ENCODE measurements around the gene ANKRD11. TPM values are rescaled to one million over a fixed set of nuclear protein-coding genes. Genes with fewer than 3 reads are reported as not detected.

The ANKRD11 gene
- total and polyA plus RNA-seq, 8 donors = 90.7 to 123 (median 98.4) TPM

GRCh38 chr16:89370601-89371000 lies 119.8 kb downstream of the ANKRD11 start:
- H3K27me3 ChIP-seq = no peaks in the 10 kb centered on the region
- H3K27ac ChIP-seq = no peak overlapping the region
- DNase-seq = peak in 1 of 4 donors; percentile 73
- ATAC-seq = no peak
- TF ChIP-seq CTCF (IDR thresholded peaks at IDR 0.05) = no peak
- peaks cover 0 to 7% of the 10 kb centered on the region in 2 donors for H3K36me3 ChIP-seq
- H3K4me3 ChIP-seq = no peak overlapping the region
- intact Hi-C loops (cut with DNase I) = no loop called here
- H3K4me1 ChIP-seq = peaks cover 6 to 39% of the 10 kb centered on the region in 2 donors
- no peaks in the 10 kb centered on the region for H3K9me3 ChIP-seq

- intact Hi-C loops (cut with DNase I) = no loop called here
- TF ChIP-seq CTCF (IDR thresholded peaks at IDR 0.05) = no peak
- peaks cover 6 to 40% of the 10 kb centered on the region in 2 donors for H3K4me1 ChIP-seq
- H3K27ac ChIP-seq = no peak overlapping the region
- peak in 1 of 4 donors; percentile 62 for DNase-seq
- no peaks in the 10 kb centered on the region for H3K9me3 ChIP-seq
- no peaks in the 10 kb centered on the region for H3K27me3 ChIP-seq
- no peak overlapping the region for H3K4me3 ChIP-seq
- ATAC-seq = peak; percentile 18
- peaks cover 0 to 7% of the 10 kb centered on the region in 2 donors for H3K36me3 ChIP-seq
These were observed 120.3 kb downstream of the ANKRD11 start for GRCh38 chr16:89370081-89370511.

GRCh38 chr16:89369266-89369895 lies 121.0 kb downstream of the ANKRD11 start:
- Histone ChIP-seq H3K4me1 (peaks cover 11 to 40% of the 10 kb centered on the region in 2 donors), H3K27me3 (no peaks in the 10 kb centered on the region), H3K27ac (no peak overlapping the region), H3K9me3 (no peaks in the 10 kb centered on the region), H3K36me3 (peaks cover 0 to 7% of the 10 kb centered on the region in 2 donors), H3K4me3 (no peak overlapping the region)
- ATAC-seq (no peak), DNase-seq (no peak)
- TF ChIP-seq CTCF (IDR thresholded peaks at IDR 0.05) = no peak
- intact Hi-C loops (cut with DNase I) = no loop called here

- Histone ChIP-seq H3K27me3 (no peaks in the 10 kb centered on the region), H3K4me1 (peaks cover 17 to 44% of the 10 kb centered on the region in 2 donors), H3K36me3 (peaks cover 0 to 7% of the 10 kb centered on the region in 2 donors), H3K27ac (no peak overlapping the region), H3K9me3 (no peaks in the 10 kb centered on the region), H3K4me3 (no peak overlapping the region)
- ATAC-seq (no peak), DNase-seq (no peak)
- TF ChIP-seq CTCF (IDR thresholded peaks at IDR 0.05) = no peak
- intact Hi-C loops (cut with DNase I) = no loop called here
These were observed 121.6 kb downstream of the ANKRD11 start for GRCh38 chr16:89368604-89369249.

- Histone ChIP-seq H3K36me3 (peaks cover 0 to 7% of the 10 kb centered on the region in 2 donors), H3K27ac (no peak overlapping the region), H3K9me3 (no peaks in the 10 kb centered on the region), H3K27me3 (no peaks in the 10 kb centered on the region), H3K4me1 (peaks cover 26 to 52% of the 10 kb centered on the region in 2 donors), H3K4me3 (no peak overlapping the region)
- no peak for DNase-seq
- intact Hi-C loops (cut with DNase I) = no loop called here
- no peak for ATAC-seq
- no peak for TF ChIP-seq CTCF (IDR thresholded peaks at IDR 0.05)
These were observed 122.8 kb downstream of the ANKRD11 start for GRCh38 chr16:89367538-89367915.

Data from left lung (tissue), 10 donors.